ENCODE data around the gene STXBP5.

Gene STXBP5

GRCh38 chr6:147297124-147297523 lies 92.9 kb downstream of the STXBP5 start:
- DNase-seq (ENCODE audit: low spot score), result no peak
- no peak for TF ChIP-seq CTCF (IDR thresholded peaks at IDR 0.05; ENCODE audit: extremely low read depth, insufficient read depth, missing control alignments)
- in situ Hi-C loops (cut with MboI; ENCODE audit: low pct_unique_long_range_greater_than_20kb, low sequenced_read_pairs, unreplicated experiment), result loop anchor here (25.0 kb wide), 1 partner anchor 435 kb away; no protein-coding TSS in a partner anchor

- in situ Hi-C loops (cut with MboI; ENCODE audit: low pct_unique_long_range_greater_than_20kb, low sequenced_read_pairs, unreplicated experiment), result loop anchor here (25.0 kb wide), 1 partner anchor 435 kb away; no protein-coding TSS in a partner anchor
- DNase-seq (ENCODE audit: low spot score), result no peak
- TF ChIP-seq CTCF (IDR thresholded peaks at IDR 0.05; ENCODE audit: extremely low read depth, insufficient read depth, missing control alignments), result no peak
Observed at GRCh38 chr6:147297663-147298316, 93.6 kb downstream of the STXBP5 start.

GRCh38 chr6:147298461-147298860 lies 94.2 kb downstream of the STXBP5 start:
- in situ Hi-C loops (cut with MboI; ENCODE audit: low pct_unique_long_range_greater_than_20kb, low sequenced_read_pairs, unreplicated experiment), result loop anchor here (25.0 kb wide), 1 partner anchor 436 kb away; no protein-coding TSS in a partner anchor
- DNase-seq (ENCODE audit: low spot score), result no peak
- no peak for TF ChIP-seq CTCF (IDR thresholded peaks at IDR 0.05; ENCODE audit: extremely low read depth, insufficient read depth, missing control alignments)

GRCh38 chr6:147299035-147299434 lies 94.8 kb downstream of the STXBP5 start:
- in situ Hi-C loops (cut with MboI; ENCODE audit: low pct_unique_long_range_greater_than_20kb, low sequenced_read_pairs, unreplicated experiment), result loop anchor here (25.0 kb wide), 1 partner anchor 437 kb away; no protein-coding TSS in a partner anchor
- no peak for DNase-seq (ENCODE audit: low spot score)
- TF ChIP-seq CTCF (IDR thresholded peaks at IDR 0.05; ENCODE audit: extremely low read depth, insufficient read depth, missing control alignments), result no peak

GRCh38 chr6:147301070-147301469 lies 96.9 kb downstream of the STXBP5 start:
- in situ Hi-C loops (cut with MboI; ENCODE audit: low pct_unique_long_range_greater_than_20kb, low sequenced_read_pairs, unreplicated experiment), result no loop called here
- no peak for TF ChIP-seq CTCF (IDR thresholded peaks at IDR 0.05; ENCODE audit: extremely low read depth, insufficient read depth, missing control alignments)

GRCh38 chr6:147304016-147304415 lies 99.8 kb downstream of the STXBP5 start:
- in situ Hi-C loops (cut with MboI; ENCODE audit: low pct_unique_long_range_greater_than_20kb, low sequenced_read_pairs, unreplicated experiment), result no loop called here
- no peak for TF ChIP-seq CTCF (IDR thresholded peaks at IDR 0.05; ENCODE audit: extremely low read depth, insufficient read depth, missing control alignments)
- DNase-seq (ENCODE audit: low spot score), result no peak

More at GRCh38 chr6:147301070-147301469, 96.9 kb downstream of the STXBP5 start:
- DNase-seq (ENCODE audit: low spot score), result no peak
